GM23338 (cell line): ENCODE data around the gene SEL1L3. TPM values are rescaled to one million over a fixed set of nuclear protein-coding genes. Genes with fewer than 3 reads are reported as not detected.

ENCODE experiments used
- ATAC-seq: fragments of 200-7000 bp; cut with Tn5 transposase; 3 replicates; pipeline ENCODE4 v1.9.1; 2020
- DNase-seq: peaks from one replicate; pipeline ENCODE4 v3.0.0-alpha.2; 2015; ENCODE audit warnings: low spot score
- H2AFZ ChIP-seq: fragments of 200-600 bp; sonication (generic); 2 replicates; pipeline ENCODE4 v1.8.0; 2016; ENCODE audit warnings: antibody characterized with exemption, mild to moderate bottlenecking, moderate library complexity
- H3F3A ChIP-seq: fragments of 200-600 bp; sonication (generic); replicated peaks from 2 replicates; pipeline ENCODE4 v1.8.0; 2017; ENCODE audit warnings: antibody characterized with exemption, mixed run types, low read depth
- H3K27ac ChIP-seq: fragments of 200-600 bp; sonication (generic); 2 replicates; pipeline ENCODE4 v1.6.1; 2016; ENCODE audit warnings: low read depth
- H3K27me3 ChIP-seq: fragments of 200-600 bp; sonication (generic); 2 replicates; pipeline ENCODE4 v1.8.0; 2016; ENCODE audit warnings: mild to moderate bottlenecking, mixed run types, moderate library complexity; ENCODE audit not compliant: insufficient read depth
- H3K36me3 ChIP-seq: fragments of 200-600 bp; sonication (generic); 2 replicates; pipeline ENCODE4 v1.8.0; 2016; ENCODE audit warnings: mild to moderate bottlenecking; ENCODE audit not compliant: insufficient read depth
- H3K4me1 ChIP-seq: fragments of 200-600 bp; sonication (generic); 2 replicates; pipeline ENCODE4 v1.8.0; 2016; ENCODE audit warnings: mild to moderate bottlenecking, moderate library complexity; ENCODE audit not compliant: insufficient read depth
- H3K4me2 ChIP-seq: fragments of 200-600 bp; sonication (generic); 2 replicates; pipeline ENCODE4 v1.7.1; 2017; ENCODE audit warnings: mixed run types
- H3K4me3 ChIP-seq: fragments of 200-600 bp; sonication (generic); 2 replicates; pipeline ENCODE4 v1.6.1; 2016; ENCODE audit warnings: mixed run types
- H3K79me2 ChIP-seq: fragments of 200-600 bp; sonication (generic); replicated peaks from 2 replicates; pipeline ENCODE4 v1.8.0; 2017; ENCODE audit warnings: mild to moderate bottlenecking; ENCODE audit not compliant: insufficient read depth
- H3K9me2 ChIP-seq: fragments of 200-600 bp; sonication (generic); 2 replicates; pipeline ENCODE4 v1.8.0; 2017; ENCODE audit not compliant: insufficient read depth
- H4K20me1 ChIP-seq: fragments of 200-600 bp; sonication (generic); replicated peaks from 2 replicates; pipeline ENCODE4 v1.8.0; 2017; ENCODE audit warnings: mild to moderate bottlenecking; ENCODE audit not compliant: insufficient read depth
- H3K27ac Mint-ChIP-seq: 2 replicates; pipeline ENCODE4 v1.8.0; 2020; ENCODE audit warnings: inconsistent platforms, mild to moderate bottlenecking, moderate library complexity, mixed read lengths
- H3K27me3 Mint-ChIP-seq: 3 replicates; pipeline ENCODE4 v1.8.0; 2022; ENCODE audit warnings: low read depth, mild to moderate bottlenecking, moderate library complexity, mixed read lengths, inconsistent platforms; ENCODE audit not compliant: insufficient read depth, poor library complexity
- H3K36me3 Mint-ChIP-seq: 3 replicates; pipeline ENCODE4 v1.8.0; 2021; ENCODE audit warnings: low read depth, mild to moderate bottlenecking, inconsistent platforms, moderate library complexity, mixed read lengths
- H3K4me1 Mint-ChIP-seq: 3 replicates; pipeline ENCODE4 v1.8.0; 2020; ENCODE audit warnings: mild to moderate bottlenecking, inconsistent platforms, mixed read lengths
- H3K4me3 Mint-ChIP-seq: 3 replicates; pipeline ENCODE4 v1.8.0; 2021; ENCODE audit warnings: moderate library complexity, mild to moderate bottlenecking, inconsistent platforms, mixed read lengths
- H3K9me3 Mint-ChIP-seq: 3 replicates; pipeline ENCODE4 v1.8.0; 2020; ENCODE audit warnings: moderate library complexity, mild to moderate bottlenecking, inconsistent platforms, mixed read lengths
- CREB1 ChIP-seq: fragments of 250-450 bp; sonication (Bioruptor Pico); IDR thresholded peaks from 2 replicates; pipeline ENCODE4 v1.5.0; 2020; ENCODE audit warnings: low read depth, mild to moderate bottlenecking, moderate library complexity
- CTCF ChIP-seq, 2 experiments: fragments of 200-600 bp in 1 of 2; sonication (generic) in 1 of 2; conservative IDR thresholded peaks; 2 replicates each; pipeline versions ENCODE4 v1.5.1 to v1.6.1; 2016 to 2017; ENCODE audit warnings: antibody characterized with exemption in 2 of 2, low read depth in 2 of 2, mild to moderate bottlenecking in 2 of 2, moderate library complexity in 1 of 2
- EZH2 ChIP-seq: fragments of 200-600 bp; sonication (generic); IDR thresholded peaks from one replicate; pipeline ENCODE4 v1.8.0; 2017; ENCODE audit warnings: antibody characterized with exemption, mild to moderate bottlenecking, low read depth; ENCODE audit not compliant: unreplicated experiment
- EZH2phosphoT487 ChIP-seq: fragments of 200-600 bp; sonication (generic); IDR thresholded peaks from one replicate; pipeline ENCODE4 v1.8.1; 2018; ENCODE audit warnings: antibody characterized with exemption; ENCODE audit not compliant: unreplicated experiment
- JUNB ChIP-seq: IDR thresholded peaks from one replicate; pipeline ENCODE4 v1.6.1; 2016; ENCODE audit warnings: antibody characterized with exemption; ENCODE audit not compliant: unreplicated experiment
- NANOG ChIP-seq: IDR thresholded peaks from 2 replicates; pipeline ENCODE4 v1.6.1; 2016; ENCODE audit warnings: antibody characterized with exemption, borderline replicate concordance
- POLR2AphosphoS5 ChIP-seq: IDR thresholded peaks from 2 replicates; pipeline ENCODE4 v1.6.1; 2016; ENCODE audit warnings: antibody characterized with exemption, low read depth
- STAT1 ChIP-seq: IDR thresholded peaks from one replicate; pipeline ENCODE4 v1.6.1; 2016; ENCODE audit warnings: antibody characterized with exemption; ENCODE audit not compliant: unreplicated experiment
- ZNF114 ChIP-seq: fragments of 250-450 bp; sonication (Bioruptor Pico); IDR thresholded peaks from 2 replicates; pipeline ENCODE4 v1.5.0; 2020; ENCODE audit warnings: mild to moderate bottlenecking, moderate library complexity
- ZNF331 ChIP-seq: fragments of 250-450 bp; sonication (Bioruptor Pico); IDR thresholded peaks from 2 replicates; pipeline ENCODE4 v1.5.0; 2020; ENCODE audit warnings: low read depth, mild to moderate bottlenecking, moderate library complexity
- ZNF462 ChIP-seq: fragments of 250-450 bp; sonication (Bioruptor Pico); IDR thresholded peaks from 2 replicates; pipeline ENCODE4 v1.5.0; 2020; ENCODE audit warnings: mild to moderate bottlenecking, moderate library complexity
- polyA plus RNA-seq: library from polyadenylated mRNA; unstranded; fragments of >200 nt; fragmentation: Nextera tagmentation; extraction: Ambion mirVana; gene quantifications from 2 replicates; pipeline ENCODE4 v1.2.1, GENCODE V29; 2016
- total RNA-seq: library from RNA; depleted of rRNA; stranded (reverse); fragments of >200 nt; shearing (Covaris generic); gene quantifications from 2 replicates; pipeline ENCODE4 v1.2.3, GENCODE V29; 2014

Gene SEL1L3
- total and polyA plus RNA-seq, 2 experiments from 2014 or later = 17.1 to 61.7 TPM

DNA sequence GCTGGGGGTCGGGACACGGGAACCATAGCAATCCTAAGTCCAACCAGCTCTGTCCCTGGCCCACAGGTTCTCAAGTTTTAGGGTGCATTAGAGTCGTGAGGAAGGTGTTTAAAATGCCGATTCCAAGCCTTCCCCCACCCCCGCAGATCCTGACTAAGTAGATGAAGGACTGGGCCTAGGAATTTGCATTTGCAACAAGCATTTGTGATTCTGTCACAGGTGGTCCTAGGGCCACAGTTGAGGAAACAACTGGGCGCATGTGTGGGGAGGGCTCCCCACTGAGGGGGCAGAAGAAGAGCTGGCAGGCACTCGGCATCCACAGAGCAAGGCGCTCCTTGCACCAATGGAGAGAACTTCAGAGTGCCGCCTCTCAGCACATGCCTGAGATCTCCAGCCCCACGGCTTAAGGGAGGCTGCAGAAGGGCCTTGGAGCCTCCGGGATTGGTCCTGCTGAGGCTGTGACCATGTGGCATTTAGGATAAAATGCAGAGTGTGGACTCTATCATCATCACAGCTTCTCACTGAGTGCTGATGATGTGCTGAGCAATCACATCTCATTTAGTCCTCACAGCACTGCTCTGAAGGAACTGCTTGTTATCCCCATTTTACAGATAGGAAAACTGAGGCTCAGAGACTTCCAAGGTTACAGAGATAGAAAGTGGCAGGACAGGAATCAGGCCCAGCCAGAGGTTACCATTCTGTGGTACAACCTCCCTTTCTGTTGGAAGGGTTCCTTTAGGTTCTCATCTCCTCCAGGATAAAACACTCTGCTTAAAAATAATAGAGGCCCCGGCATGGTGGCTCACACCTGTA, 16.7 kb downstream of the SEL1L3 start:
- Histone ChIP-seq H3F3A (no peaks in the 10 kb centered on the region), H3K9me2 (no peaks in the 10 kb centered on the region), H3K36me3 (no peaks in the 10 kb centered on the region; the same call in 1 of the 2 replicates), H3K4me3 (0 out of 2 replicates have a peak overlapping the region, but pooled peaks have one; percentile 28), H3K27me3 (no peaks in the 10 kb centered on the region), H4K20me1 (peaks cover 5% of the 10 kb centered on the region), H3K79me2 (peaks cover 54% of the 10 kb centered on the region), H3K4me1 (peaks cover 26% of the 10 kb centered on the region), H2AFZ (no peak overlapping the region), H3K27ac (peak overlapping the region; percentile 57; the same call in 1 of the 2 replicates), H3K4me2 (peak overlapping the region; percentile 59)
- Mint-ChIP-seq H3K27me3 (peaks cover 2% of the 10 kb centered on the region), H3K4me3 (peak overlapping the region; percentile 16; the same call in 1 of the 3 replicates), H3K27ac (no peak overlapping the region), H3K36me3 (peaks cover 23% of the 10 kb centered on the region), H3K9me3 (no peaks in the 10 kb centered on the region), H3K4me1 (peaks cover 43% of the 10 kb centered on the region)
- TF ChIP-seq NANOG (no peak), CREB1 (no peak), CTCF (conservative IDR thresholded peaks at IDR 0.05; ENCODE audit: low read depth in 2 of 2) (no peak), EZH2 (no peak), ZNF331 (CRISPR knock-in tag) (no peak), POLR2AphosphoS5 (no peak), JUNB (no peak), ZNF462 (CRISPR knock-in tag) (no peak), EZH2phosphoT487 (no peak), STAT1 (no peak), ZNF114 (no peak)
- ATAC-seq (peak; percentile 64), DNase-seq (peak; percentile 42)
